IMR-90 (cell line): Measurements from ENCODE around the gene FBXO34. TPM values are rescaled to one million over a fixed set of nuclear protein-coding genes. Genes with fewer than 3 reads are reported as not detected.

Experiments
- ATAC-seq: fragments of 200-7000 bp; cut with Tn5 transposase; 2 replicates; pipeline ENCODE4 v1.9.1; 2020; ENCODE audit warnings: low read depth, mild to moderate bottlenecking, moderate library complexity
- BruUV-seq: library from RNA; stranded (reverse); fragments of 400-500 nt; replicated peaks from 2 replicates; lab custom pipeline; 2021; lab: Mats Ljungman, UMichigan
- CTCF ChIA-PET: fragments of 300-600 bp; formaldehyde crosslinking; extraction: SDS; loops from one replicate; lab custom pipeline; 2021; ENCODE audit warnings: antibody characterized with exemption; lab: Yijun Ruan, JAX
- POLR2A ChIA-PET: fragments of 300-600 bp; sonication (Branson Sonifier 250); formaldehyde crosslinking; loops from one replicate; lab custom pipeline; 2022; ENCODE audit warnings: antibody characterized with exemption; ENCODE audit not compliant: unreplicated experiment; lab: Charles Lee
- DNase-seq: peaks from one replicate; pipeline ENCODE4 v3.0.0; 2013
- H2AFZ ChIP-seq: replicated peaks from 2 replicates; pipeline ENCODE3; 2013; ENCODE audit warnings: low read length, mild to moderate bottlenecking; ENCODE audit not compliant: poor library complexity
- H2AK5ac ChIP-seq: 2 replicates; pipeline ENCODE4 v1.6.1; 2013; ENCODE audit warnings: low read depth, low read length, inconsistent platforms
- H2AK9ac ChIP-seq: replicated peaks from 2 replicates; pipeline ENCODE3; 2013; ENCODE audit warnings: mild to moderate bottlenecking, low read depth, low read length, moderate library complexity; ENCODE audit not compliant: poor library complexity
- H2BK120ac ChIP-seq: 2 replicates; pipeline ENCODE4 v1.6.1; 2013; ENCODE audit warnings: low read depth, low read length, inconsistent platforms
- H2BK15ac ChIP-seq: 3 replicates; pipeline ENCODE4 v1.6.1; 2013; ENCODE audit warnings: low read depth, low read length, inconsistent platforms
- H2BK20ac ChIP-seq: 2 replicates; pipeline ENCODE4 v1.6.1; 2013; ENCODE audit warnings: low read depth, mild to moderate bottlenecking, inconsistent platforms, low read length, moderate library complexity
- H2BK5ac ChIP-seq: 2 replicates; pipeline ENCODE4 v1.6.1; 2013; ENCODE audit warnings: mild to moderate bottlenecking, low read depth, low read length, inconsistent platforms; ENCODE audit not compliant: poor library complexity, severe bottlenecking
- H3K14ac ChIP-seq: replicated peaks from 2 replicates; pipeline ENCODE4 v1.6.1; 2013; ENCODE audit warnings: low read depth, low read length, inconsistent platforms
- H3K18ac ChIP-seq: 2 replicates; pipeline ENCODE4 v1.6.1; 2013; ENCODE audit warnings: low read depth, low read length, control low read depth
- H3K23ac ChIP-seq: 2 replicates; pipeline ENCODE4 v1.6.1; 2013; ENCODE audit warnings: low read depth, low read length, inconsistent platforms
- H3K27ac ChIP-seq: 2 replicates; pipeline ENCODE4 v1.5.1; 2013; ENCODE audit warnings: mild to moderate bottlenecking, control low read depth, low read length; ENCODE audit not compliant: insufficient read depth
- H3K27me3 ChIP-seq: 2 replicates; pipeline ENCODE4 v1.6.1; 2013; ENCODE audit warnings: low read length; ENCODE audit not compliant: control insufficient read depth, insufficient read depth
- H3K36me3 ChIP-seq: 2 replicates; pipeline ENCODE4 v1.6.1; 2013; ENCODE audit warnings: low read length, mixed read lengths; ENCODE audit not compliant: control insufficient read depth, insufficient read depth
- H3K4ac ChIP-seq: 2 replicates; pipeline ENCODE4 v1.6.1; 2013; ENCODE audit warnings: low read depth, low read length, inconsistent platforms
- H3K4me1 ChIP-seq: 2 replicates; pipeline ENCODE4 v1.6.1; 2013; ENCODE audit warnings: low read length, mixed read lengths; ENCODE audit not compliant: control insufficient read depth, insufficient read depth
- H3K4me2 ChIP-seq: 2 replicates; pipeline ENCODE4 v1.6.1; 2013; ENCODE audit warnings: low read depth, mild to moderate bottlenecking, control low read depth, low read length, moderate library complexity
- H3K4me3 ChIP-seq: 2 replicates; pipeline ENCODE4 v1.5.1; 2013; ENCODE audit warnings: low read depth, mild to moderate bottlenecking, control low read depth, low read length, moderate library complexity; ENCODE audit not compliant: insufficient read depth
- H3K56ac ChIP-seq: 2 replicates; pipeline ENCODE4 v1.6.1; 2013; ENCODE audit warnings: low read length, inconsistent platforms; ENCODE audit not compliant: insufficient read depth; ENCODE audit errors: extremely low read depth
- H3K79me1 ChIP-seq, 2 experiments: 2 replicates each; pipeline ENCODE4 v1.6.1; 2013; ENCODE audit warnings: low read length in 2 of 2, inconsistent platforms in 1 of 2, low read depth in 1 of 2
- H3K9ac ChIP-seq: 2 replicates; pipeline ENCODE4 v1.6.1; 2013; ENCODE audit warnings: low read depth, low read length, control low read depth
- H3K9me1 ChIP-seq: 2 replicates; pipeline ENCODE4 v1.6.1; 2013; ENCODE audit warnings: low read length, inconsistent platforms; ENCODE audit not compliant: insufficient read depth
- H3K9me3 ChIP-seq: 2 replicates; pipeline ENCODE4 v1.6.1; 2013; ENCODE audit warnings: low read length; ENCODE audit not compliant: control insufficient read depth, insufficient read depth
- H4K20me1 ChIP-seq: 2 replicates; pipeline ENCODE4 v1.6.1; 2013; ENCODE audit warnings: low read length, inconsistent platforms; ENCODE audit not compliant: insufficient read depth
- H4K5ac ChIP-seq: 2 replicates; pipeline ENCODE4 v1.6.1; 2013; ENCODE audit warnings: mild to moderate bottlenecking, low read depth, low read length, control low read depth
- H4K8ac ChIP-seq, 2 experiments: 2 replicates each; pipeline ENCODE4 v1.6.1; 2013; ENCODE audit warnings: low read depth in 2 of 2, low read length in 2 of 2, control low read depth in 1 of 2, inconsistent platforms in 1 of 2
- H4K91ac ChIP-seq: 2 replicates; pipeline ENCODE4 v1.6.1; 2013; ENCODE audit warnings: low read depth, low read length, inconsistent platforms; ENCODE audit not compliant: insufficient read depth
- CTCF ChIP-seq: conservative IDR thresholded peaks from 2 replicates; pipeline ENCODE4 v1.5.1; 2012; ENCODE audit warnings: mild to moderate bottlenecking, low read depth, low read length, improper control_type of control experiment
- MXI1 ChIP-seq: IDR thresholded peaks from 2 replicates; pipeline ENCODE4 v1.6.1; 2012; ENCODE audit warnings: low read depth, mild to moderate bottlenecking, low read length, moderate library complexity, borderline replicate concordance
- RAD21 ChIP-seq: IDR thresholded peaks from 2 replicates; pipeline ENCODE4 v1.6.1; 2012; ENCODE audit warnings: low read length, improper control_type of control experiment
- RCOR1 ChIP-seq: IDR thresholded peaks from 2 replicates; pipeline ENCODE4 v1.6.1; 2012; ENCODE audit warnings: mild to moderate bottlenecking, low read length, improper control_type of control experiment; ENCODE audit not compliant: insufficient replicate concordance
- RFX5 ChIP-seq: IDR thresholded peaks from 2 replicates; pipeline ENCODE4 v1.8.0; 2012; ENCODE audit warnings: low read depth, mild to moderate bottlenecking, low read length, moderate library complexity
- SMC3 ChIP-seq: fragments of 150-350 bp; IDR thresholded peaks from 2 replicates; pipeline ENCODE4 v1.6.1; 2016; ENCODE audit warnings: low read depth, mild to moderate bottlenecking, antibody characterized with exemption, low read length, moderate library complexity
- dilution Hi-C: fragments of 300-500 bp; cut with HindIII; formaldehyde crosslinking; loops from one replicate; pipeline ENCODE4 v1.14.3; 2018; ENCODE audit warnings: low sequenced_read_pairs; ENCODE audit not compliant: unreplicated experiment
- in situ Hi-C: fragments of 300-500 bp; cut with MboI; formaldehyde crosslinking; loops from 3 replicates; pipeline ENCODE4 v1.14.3; 2019; ENCODE audit warnings: low sequenced_read_pairs, inconsistent platforms, mixed read lengths
- intact Hi-C: fragments of 100-400 bp; cut with micrococcal nuclease; formaldehyde crosslinking; loops from 2 replicates; pipeline ENCODE4 v1.10.0; 2022
- polyA plus RNA-seq, 3 experiments: library from polyadenylated mRNA; depleted of rRNA; stranded (reverse); fragments of >200 nt; gene quantifications; 2 replicates each; pipeline ENCODE4 v1.2.3, GENCODE V29; 2012; ENCODE audit warnings: low replicate concordance in 1 of 3
- total RNA-seq: library from RNA; depleted of rRNA; stranded (reverse); fragments of >200 nt; gene quantifications from 2 replicates; pipeline ENCODE4 v1.2.3, GENCODE V29; 2012

The FBXO34 gene
- total and polyA plus RNA-seq, 2 of the 4 experiments (the other 2 are of a cell fraction) = 15.4 to 35.1 TPM

GRCh38 chr14:55323910-55324309, 52.7 kb downstream of the FBXO34 start:
- no peak overlapping the region for H3K4me3 ChIP-seq
- dilution Hi-C loops (no loop called here), intact Hi-C loops (no loop called here), in situ Hi-C loops (no loop called here)
- no peak overlapping the region for H2BK120ac ChIP-seq
- H2AFZ ChIP-seq = no peak overlapping the region
- H3K18ac ChIP-seq = no peak overlapping the region
- BruUV-seq = no TSS peak
- peaks cover 2% of the 10 kb centered on the region; the same call in 1 of the 2 replicates for H3K4me1 ChIP-seq
- no peak overlapping the region for H3K56ac ChIP-seq
- H2BK20ac ChIP-seq = no peak overlapping the region
- H4K20me1 ChIP-seq = peaks cover 29% of the 10 kb centered on the region; the same call in 1 of the 2 replicates
- CTCF ChIA-PET = no interaction called here
- H3K14ac ChIP-seq = no peak overlapping the region
- no peak overlapping the region for H3K27ac ChIP-seq
- H3K27me3 ChIP-seq = no peaks in the 10 kb centered on the region
- H3K4me2 ChIP-seq = no peak overlapping the region
- TF ChIP-seq CTCF (no peak), MXI1 (no peak), RFX5 (no peak), RAD21 (no peak), SMC3 (no peak), RCOR1 (no peak)
- DNase-seq = no peak
- H2AK9ac ChIP-seq = no peak overlapping the region
- H3K9ac ChIP-seq = no peak overlapping the region
- peaks cover 6% of the 10 kb centered on the region for H3K9me1 ChIP-seq
- no peaks in the 10 kb centered on the region for H3K36me3 ChIP-seq
- H2AK5ac ChIP-seq = no peak overlapping the region
- H2BK15ac ChIP-seq = no peak overlapping the region
- no peak overlapping the region for H4K91ac ChIP-seq
- H3K4ac ChIP-seq = no peak overlapping the region
- no peak for ATAC-seq
- POLR2A ChIA-PET = no interaction called here
- H4K8ac ChIP-seq = no peak overlapping the region
- peaks cover 35 to 51% of the 10 kb centered on the region in 2 experiments for H3K79me1 ChIP-seq
- H3K9me3 ChIP-seq = no peaks in the 10 kb centered on the region
- no peak overlapping the region for H4K5ac ChIP-seq
- H3K23ac ChIP-seq = no peak overlapping the region
- H2BK5ac ChIP-seq = no peak overlapping the region
